HepG2 (cell line): Measurements from ENCODE around the gene NPW. TPM values are rescaled to one million over a fixed set of nuclear protein-coding genes. Genes with fewer than 3 reads are reported as not detected.

Experiments used
- GPBP1L1 ChIP-seq: sonication (generic); formaldehyde crosslinking; IDR thresholded peaks from 2 replicates; pipeline ENCODE4 v1.5.0; 2020; ENCODE audit warnings: mild to moderate bottlenecking, missing genetic modification reagents
- GTF2F1 ChIP-seq: fragments of 150-350 bp; IDR thresholded peaks from 2 replicates; pipeline ENCODE4 v1.6.1; 2014; ENCODE audit warnings: low read length
- JUND ChIP-seq: sonication (generic); formaldehyde crosslinking; IDR thresholded peaks from 2 replicates; pipeline ENCODE4 v1.8.0; 2022; ENCODE audit warnings: mild to moderate bottlenecking, missing genetic modification reagents
- MXD4 ChIP-seq: IDR thresholded peaks from 2 replicates; pipeline ENCODE4 v1.6.1; 2016; ENCODE audit warnings: mild to moderate bottlenecking, missing biosample characterization, missing genetic modification reagents
- NFE2L1 ChIP-seq: sonication (generic); formaldehyde crosslinking; IDR thresholded peaks from 2 replicates; pipeline ENCODE4 v1.4.0; 2020; ENCODE audit warnings: missing genetic modification reagents, mild to moderate bottlenecking, borderline replicate concordance
- NR2F6 ChIP-seq, 2 experiments: IDR thresholded peaks; 2 replicates each; pipeline ENCODE4 v1.6.1; 2016; ENCODE audit warnings: antibody characterized with exemption in 1 of 2, mild to moderate bottlenecking in 1 of 2
- PHF20 ChIP-seq: sonication (generic); formaldehyde crosslinking; IDR thresholded peaks from 2 replicates; pipeline ENCODE4 v1.5.0; 2020; ENCODE audit warnings: mild to moderate bottlenecking, missing genetic modification reagents
- PRDM10 ChIP-seq: sonication (generic); formaldehyde crosslinking; IDR thresholded peaks from 2 replicates; pipeline ENCODE4 v1.4.0; 2020; ENCODE audit warnings: low read depth, missing genetic modification reagents
- SCMH1 ChIP-seq: sonication (generic); formaldehyde crosslinking; IDR thresholded peaks from 2 replicates; pipeline ENCODE4 v1.9.0; 2021; ENCODE audit warnings: missing genetic modification reagents, mild to moderate bottlenecking, borderline replicate concordance
- SIN3A ChIP-seq: IDR thresholded peaks from 2 replicates; pipeline ENCODE4 v1.6.1; 2011; ENCODE audit warnings: low read depth, mild to moderate bottlenecking, control low read depth, low read length, borderline replicate concordance
- SNAI1 ChIP-seq: sonication (generic); formaldehyde crosslinking; IDR thresholded peaks from 2 replicates; pipeline ENCODE4 v1.5.0; 2020; ENCODE audit warnings: mild to moderate bottlenecking, missing genetic modification reagents, borderline replicate concordance
- SOX5 ChIP-seq: IDR thresholded peaks from 2 replicates; pipeline ENCODE4 v1.6.1; 2016; ENCODE audit warnings: borderline replicate concordance
- SPEN ChIP-seq: sonication (generic); formaldehyde crosslinking; IDR thresholded peaks from 2 replicates; pipeline ENCODE4 v1.5.1; 2020; ENCODE audit warnings: low read depth, mild to moderate bottlenecking, missing genetic modification reagents
- SUZ12 ChIP-seq: fragments of 150-350 bp; IDR thresholded peaks from 2 replicates; pipeline ENCODE4 v1.6.1; 2014; ENCODE audit warnings: low read depth, low read length
- ZEB1 ChIP-seq: IDR thresholded peaks from 2 replicates; pipeline ENCODE4 v1.6.1; 2012; ENCODE audit warnings: mild to moderate bottlenecking, low read depth, inconsistent platforms; ENCODE audit not compliant: insufficient replicate concordance
- ZNF138 ChIP-seq: sonication (generic); formaldehyde crosslinking; IDR thresholded peaks from 2 replicates; pipeline ENCODE4 v1.5.0; 2020; ENCODE audit warnings: mild to moderate bottlenecking, low read depth, missing genetic modification reagents
- ZNF235 ChIP-seq: sonication (generic); formaldehyde crosslinking; IDR thresholded peaks from 2 replicates; pipeline ENCODE4 v1.8.1; 2023; ENCODE audit warnings: mild to moderate bottlenecking, missing genetic modification reagents, borderline replicate concordance
- ZNF256 ChIP-seq: sonication (generic); formaldehyde crosslinking; conservative IDR thresholded peaks from 2 replicates; pipeline ENCODE4 v1.4.0; 2020; ENCODE audit warnings: missing genetic modification reagents
- ZNF274 ChIP-seq: sonication (generic); formaldehyde crosslinking; IDR thresholded peaks from 2 replicates; pipeline ENCODE4 v1.5.1; 2020; ENCODE audit warnings: mild to moderate bottlenecking, missing genetic modification reagents
- ZNF33A ChIP-seq: sonication (generic); formaldehyde crosslinking; IDR thresholded peaks from 2 replicates; pipeline ENCODE4 v1.5.1; 2020; ENCODE audit warnings: missing genetic modification reagents, mild to moderate bottlenecking, moderate library complexity, borderline replicate concordance
- ZNF382 ChIP-seq: sonication (generic); formaldehyde crosslinking; IDR thresholded peaks from 2 replicates; pipeline ENCODE4 v1.5.0; 2020; ENCODE audit warnings: missing genetic modification reagents, mild to moderate bottlenecking, borderline replicate concordance
- ZNF496 ChIP-seq: sonication (generic); formaldehyde crosslinking; IDR thresholded peaks from 2 replicates; pipeline ENCODE4 v1.8.1; 2023; ENCODE audit warnings: mild to moderate bottlenecking, moderate library complexity, missing genetic modification reagents; ENCODE audit not compliant: insufficient replicate concordance
- ZNF777 ChIP-seq: sonication (generic); formaldehyde crosslinking; IDR thresholded peaks from 2 replicates; pipeline ENCODE4 v1.4.0; 2020; ENCODE audit warnings: missing genetic modification reagents
- polyA plus RNA-seq, 8 experiments: library from polyadenylated mRNA; depleted of rRNA in 3 of 8; stranded (reverse) in 7 of 8; unstranded in 1 of 8; fragments of >200 nt; fragmentation: Illumina TruSeq in 4 of 8; extraction: Trizol in 4 of 8; gene quantifications; 2 replicates each; pipeline versions ENCODE4 v1.2.1 to v1.2.3, GENCODE V29; 2011 to 2016; ENCODE audit warnings: low read depth in 4 of 8, missing spikeins in 1 of 8, mixed read lengths in 1 of 8; ENCODE audit not compliant: insufficient read depth in 1 of 8
- total RNA-seq, 5 experiments: library from RNA; depleted of rRNA; stranded (reverse); fragments of >200 nt; fragmentation: Illumina TruSeq; extraction: Trizol; gene quantifications; 2 replicates each; pipeline ENCODE4 v1.2.3, GENCODE V29; 2016; ENCODE audit warnings: low read depth in 1 of 5
- TF ChIP-seq, protein P1 (sequence below): sonication (generic); formaldehyde crosslinking; IDR thresholded peaks from 2 replicates; pipeline ENCODE4 v1.5.1; 2020; ENCODE audit warnings: mild to moderate bottlenecking, missing genetic modification reagents, moderate library complexity

The NPW gene
- total and polyA plus RNA-seq, 2 of the 13 experiments (the other 11 are each of a cell fraction or from before 2014, with no cell fraction given), result 0.24 to 0.97 TPM

- TF ChIP-seq NR2F6 (IDR thresholded peaks at IDR 0.05) (no peak), NR2F6 (CRISPR knock-in tag; IDR thresholded peaks at IDR 0.05) (peak; percentile 58), ZNF235 (0 out of 2 replicates have a peak, but pooled peaks have one; percentile 70), SIN3A (peak; percentile 47; the same call in 1 of the 2 replicates), ZNF256 (CRISPR knock-in tag) (no peak), SCMH1 (no peak), ZNF138 (CRISPR knock-in tag) (no peak), JUND (no peak), SOX5 (peak; percentile 35; the same call in 1 of the 2 replicates), MXD4 (CRISPR knock-in tag) (peak; percentile 71), ZNF496 (no peak), SNAI1 (CRISPR knock-in tag) (peak; percentile 57; the same call in 1 of the 2 replicates), ZNF382 (CRISPR knock-in tag) (no peak), ZNF777 (CRISPR knock-in tag) (peak; percentile 82), SPEN (CRISPR knock-in tag) (peak; percentile 81), NFE2L1 (CRISPR knock-in tag) (peak; percentile 16; the same call in 1 of the 2 replicates), ZNF33A (CRISPR knock-in tag) (peak; percentile 22; the same call in 1 of the 2 replicates), PHF20 (CRISPR knock-in tag) (peak; percentile 84), ZEB1 (no peak), GTF2F1 (no peak), GPBP1L1 (no peak), PRDM10 (CRISPR knock-in tag) (peak; percentile 70), ZNF274 (CRISPR knock-in tag) (0 out of 2 replicates have a peak, but pooled peaks have one; percentile 52), SUZ12 (peak; percentile 90)
- TF ChIP-seq, protein P1, sequence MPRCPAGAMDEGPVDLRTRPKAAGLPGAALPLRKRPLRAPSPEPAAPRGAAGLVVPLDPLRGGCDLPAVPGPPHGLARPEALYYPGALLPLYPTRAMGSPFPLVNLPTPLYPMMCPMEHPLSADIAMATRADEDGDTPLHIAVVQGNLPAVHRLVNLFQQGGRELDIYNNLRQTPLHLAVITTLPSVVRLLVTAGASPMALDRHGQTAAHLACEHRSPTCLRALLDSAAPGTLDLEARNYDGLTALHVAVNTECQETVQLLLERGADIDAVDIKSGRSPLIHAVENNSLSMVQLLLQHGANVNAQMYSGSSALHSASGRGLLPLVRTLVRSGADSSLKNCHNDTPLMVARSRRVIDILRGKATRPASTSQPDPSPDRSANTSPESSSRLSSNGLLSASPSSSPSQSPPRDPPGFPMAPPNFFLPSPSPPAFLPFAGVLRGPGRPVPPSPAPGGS, result peak; percentile 92
Observed at GRCh38 chr16:2047330-2048115, 27.9 kb downstream of the NPW start, which contains the start of the genes NTHL1 and TSC2 (continued).
